Heart right ventricle (tissue), 16 donors: ENCODE results near the gene PKHD1. TPM values are rescaled to one million over a fixed set of nuclear protein-coding genes. Genes with fewer than 3 reads are reported as not detected.

ENCODE experiments used
- ATAC-seq, 8 donors: fragments of 200-7000 bp; cut with Tn5 transposase; one replicate each; pipeline ENCODE4 v1.9.1; 2020; ENCODE audit warnings: mild to moderate bottlenecking in 8 of 8, moderate library complexity in 8 of 8, moderate number of reproducible peaks in 1 of 8
- DNase-seq, 2 donors: peaks; one replicate each; pipeline ENCODE4 v3.0.0-alpha.2; 2020
- H3K27ac ChIP-seq, 10 donors: fragments of 200-600 bp; sonication (generic) in 2 of 10; one replicate each; pipeline versions ENCODE4 v1.5.0 to v1.8.0; 2020 to 2022; ENCODE audit warnings: mild to moderate bottlenecking in 3 of 10
- H3K27me3 ChIP-seq, 7 donors: fragments of 200-600 bp; one replicate each; pipeline ENCODE4 v1.8.0; 2021 to 2022; ENCODE audit warnings: mild to moderate bottlenecking in 2 of 7
- H3K36me3 ChIP-seq, 9 donors: fragments of 200-600 bp; sonication (generic) in 1 of 9; one replicate each; pipeline versions ENCODE4 v1.5.0 to v1.8.0; 2020 to 2022; ENCODE audit warnings: mild to moderate bottlenecking in 2 of 9
- H3K4me1 ChIP-seq, 9 donors: fragments of 200-600 bp; sonication (generic) in 1 of 9; one replicate each; pipeline versions ENCODE4 v1.5.0 to v1.8.0; 2020 to 2022; ENCODE audit warnings: mild to moderate bottlenecking in 4 of 9
- H3K4me3 ChIP-seq, 10 donors: fragments of 200-600 bp; sonication (generic) in 2 of 10; one replicate each; pipeline versions ENCODE4 v1.5.0 to v1.8.0; 2020 to 2022; ENCODE audit warnings: mild to moderate bottlenecking in 7 of 10, moderate library complexity in 2 of 10
- H3K9me3 ChIP-seq, 11 donors: fragments of 200-600 bp in 10 of 11; sonication (generic) in 2 of 11; one replicate each; pipeline versions ENCODE4 v1.5.0 to v1.8.0; 2013 to 2022; ENCODE audit warnings: mild to moderate bottlenecking in 2 of 11, control low read depth in 1 of 11, moderate library complexity in 1 of 11
- WGBS, 2 donors: extraction: QIAGEN DNeasy Blood & Tissue Kit; methylation state at CpG; one replicate each; pipeline ENCODE4 v1.1.7; 2013; ENCODE audit warnings: inconsistent platforms in 1 of 2; 5-methylcytosine and 5-hydroxymethylcytosine counted together
- intact Hi-C, 10 donors: fragments of 100-400 bp; cut with DNase I; formaldehyde crosslinking; loops; one replicate each; pipeline versions ENCODE4 v1.11.1 to v1.14.2; 2022
- polyA plus RNA-seq, 2 donors: library from polyadenylated mRNA; stranded (reverse); fragments of 200-250 nt; gene quantifications; one replicate each; pipeline ENCODE4 v1.2.3, GENCODE V29; 2013
- total RNA-seq, 10 donors: library from RNA; stranded (reverse); fragmentation: NEBNext Ultra II Directional in 3 of 10; extraction: Animal tissue kit (Norgen Biotek cat#: 25700) in 3 of 10; gene quantifications; one replicate each; pipeline versions ENCODE4 v1.2.1 to v1.2.4, GENCODE V29; 2021 to 2023
- TF ChIP-seq, protein P1 (sequence below), 9 donors: fragments of 200-600 bp; sonication (generic) in 2 of 9; IDR thresholded peaks; one replicate each; pipeline versions ENCODE4 v1.5.0 to v1.8.0; 2021 to 2022; ENCODE audit warnings: antibody characterized with exemption in 9 of 9, mild to moderate bottlenecking in 5 of 9, moderate library complexity in 1 of 9
- donor health status: Arrhythmogenic right ventricular cardiomyopathy.
- donor health status: ischemic (EF 13 %, LVEDD 7.1; RV severe dilation, severe dysfunction).
- donor health status: healthy with polysubstance abuse.
- donor health status: DM: no; HTN: yes; CAD: no.
- donor health status: DM: no; HTN: no; CAD: no.
- donor health status: ischemic (EF 25% LVEDD 6.9; RV normal size, moderate dysfunction).
- donor health status: ischemic (EF 25% LVEDD 5.7; RV mildly dilated, moderate dysfunction).
- donor health status: healthy.
- donor health status: DM: yes; HTN: yes; CAD: no.
- donor health status: Ischemic cardiomyopathy.
- donor health status: ischemic (EF 35%, LVEDD 5.7; RV mildly dilated, moderate dysfunction).
- donor health status: nonischemic (EF 11% LVEDD 7.7; RV severe dilation, severe dysfunction).
- donor health status: DM: yes; HTN: yes; CAD: no.
- donor health status: PGD.
- donor health status: ischemic (EF 29% LVEDD 5.4; RV normal size, mild dysfunction).
- donor health status: nonischemic (EF 23%, LVEDD 6.1; RV moderate dilation, normal function).

PKHD1 gene
- total and polyA plus RNA-seq, 12 donors = under 0.01 to 0.07 (median 0.02) TPM; not detected in 7

DNA sequence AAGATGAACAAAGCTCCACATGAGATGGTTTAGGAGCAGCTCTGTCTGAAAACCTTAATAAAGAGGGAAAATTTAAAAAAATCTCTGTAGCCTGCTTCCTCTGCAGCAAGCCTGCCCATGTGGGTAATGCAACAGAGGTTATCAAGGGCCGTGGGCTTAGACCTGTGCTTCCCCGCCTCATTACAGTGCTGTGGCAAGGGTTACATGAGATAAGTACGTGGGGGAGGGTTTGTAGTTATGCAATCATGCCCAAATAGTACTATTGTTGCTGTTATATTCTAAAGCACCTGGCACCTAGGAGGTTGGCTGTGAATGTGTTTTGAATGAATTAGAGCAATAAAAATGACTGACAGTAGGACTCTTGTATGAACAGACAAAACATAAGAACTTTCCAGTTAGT lies 68.3 kb downstream of the PKHD1 start:
- TF ChIP-seq, protein P1, sequence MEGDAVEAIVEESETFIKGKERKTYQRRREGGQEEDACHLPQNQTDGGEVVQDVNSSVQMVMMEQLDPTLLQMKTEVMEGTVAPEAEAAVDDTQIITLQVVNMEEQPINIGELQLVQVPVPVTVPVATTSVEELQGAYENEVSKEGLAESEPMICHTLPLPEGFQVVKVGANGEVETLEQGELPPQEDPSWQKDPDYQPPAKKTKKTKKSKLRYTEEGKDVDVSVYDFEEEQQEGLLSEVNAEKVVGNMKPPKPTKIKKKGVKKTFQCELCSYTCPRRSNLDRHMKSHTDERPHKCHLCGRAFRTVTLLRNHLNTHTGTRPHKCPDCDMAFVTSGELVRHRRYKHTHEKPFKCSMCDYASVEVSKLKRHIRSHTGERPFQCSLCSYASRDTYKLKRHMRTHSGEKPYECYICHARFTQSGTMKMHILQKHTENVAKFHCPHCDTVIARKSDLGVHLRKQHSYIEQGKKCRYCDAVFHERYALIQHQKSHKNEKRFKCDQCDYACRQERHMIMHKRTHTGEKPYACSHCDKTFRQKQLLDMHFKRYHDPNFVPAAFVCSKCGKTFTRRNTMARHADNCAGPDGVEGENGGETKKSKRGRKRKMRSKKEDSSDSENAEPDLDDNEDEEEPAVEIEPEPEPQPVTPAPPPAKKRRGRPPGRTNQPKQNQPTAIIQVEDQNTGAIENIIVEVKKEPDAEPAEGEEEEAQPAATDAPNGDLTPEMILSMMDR (IDR thresholded peaks at IDR 0.05) = no peak
- Histone ChIP-seq H3K9me3 (no peaks in the 10 kb centered on the region), H3K27ac (no peak overlapping the region), H3K36me3 (no peaks in the 10 kb centered on the region), H3K4me1 (no peaks in the 10 kb centered on the region), H3K4me3 (no peak overlapping the region), H3K27me3 (peaks cover 0 to 23% (median 5%) of the 10 kb centered on the region in 7 donors)
- 34 to 45% methylated on average over 3 of the region's 3 CpGs for WGBS, 2 donors
- intact Hi-C loops = loop anchor here in 1 of 10 donors (10.0 kb wide), 1 partner anchor 1204 kb away; the partner anchor contains the start of gene TFAP2B
- DNase-seq (no peak), ATAC-seq (no peak)

DNA sequence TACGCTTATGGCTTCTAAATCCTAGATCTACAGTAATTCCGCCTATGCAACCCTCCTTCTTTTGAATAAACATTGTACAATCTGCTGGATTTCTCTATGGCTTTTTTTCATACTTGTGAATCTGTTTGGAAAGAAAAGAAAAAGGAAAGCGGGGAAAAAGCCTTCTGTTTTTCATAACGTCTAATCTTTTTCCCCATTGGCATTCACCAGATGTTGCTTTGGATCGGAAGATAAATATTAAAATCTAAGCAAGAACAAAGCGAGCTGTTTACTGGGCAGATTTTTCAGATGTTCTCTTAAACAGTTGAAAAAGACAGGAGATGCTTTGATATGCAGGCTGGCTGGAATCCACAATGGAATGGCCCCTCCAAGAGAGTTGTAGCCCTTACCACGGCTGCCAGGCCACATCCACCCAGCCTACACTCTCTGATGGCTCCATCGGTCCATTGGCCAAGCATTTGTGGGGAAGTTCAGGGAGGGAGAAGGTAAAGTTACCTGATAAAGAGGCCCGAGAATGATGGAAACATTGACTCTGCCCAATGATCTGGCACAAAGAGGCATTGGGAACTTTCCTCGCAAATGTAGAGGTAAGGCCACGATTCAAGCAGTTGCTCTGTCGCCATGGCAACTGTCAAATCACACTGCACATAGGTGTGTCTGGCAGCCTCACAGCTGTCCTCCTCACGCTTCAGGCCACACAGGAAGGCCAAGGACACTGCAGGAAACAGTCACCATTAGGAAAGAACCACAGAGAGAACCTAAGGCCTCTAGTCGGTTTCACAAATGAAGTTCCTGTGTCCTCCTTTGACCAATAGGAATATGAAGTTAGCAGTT lies 70.3 kb downstream of the PKHD1 start:
- H3K36me3 ChIP-seq = no peaks in the 10 kb centered on the region
- no peaks in the 10 kb centered on the region for H3K9me3 ChIP-seq
- TF ChIP-seq, protein P1 (IDR thresholded peaks at IDR 0.05) = no peak
- H3K4me1 ChIP-seq = no peaks in the 10 kb centered on the region
- no peak overlapping the region for H3K27ac ChIP-seq
- ATAC-seq = no peak
- H3K4me3 ChIP-seq = no peak overlapping the region
- H3K27me3 ChIP-seq = peaks cover 0 to 24% (median 5%) of the 10 kb centered on the region in 7 donors
- intact Hi-C loops = loop anchor here in 1 of 10 donors (10.0 kb wide), 1 partner anchor 1202 kb away; the partner anchor contains the start of gene TFAP2B
- 65 to 67% methylated on average over 14 of the region's 14 CpGs for WGBS, 2 donors
- DNase-seq = no peak

DNA sequence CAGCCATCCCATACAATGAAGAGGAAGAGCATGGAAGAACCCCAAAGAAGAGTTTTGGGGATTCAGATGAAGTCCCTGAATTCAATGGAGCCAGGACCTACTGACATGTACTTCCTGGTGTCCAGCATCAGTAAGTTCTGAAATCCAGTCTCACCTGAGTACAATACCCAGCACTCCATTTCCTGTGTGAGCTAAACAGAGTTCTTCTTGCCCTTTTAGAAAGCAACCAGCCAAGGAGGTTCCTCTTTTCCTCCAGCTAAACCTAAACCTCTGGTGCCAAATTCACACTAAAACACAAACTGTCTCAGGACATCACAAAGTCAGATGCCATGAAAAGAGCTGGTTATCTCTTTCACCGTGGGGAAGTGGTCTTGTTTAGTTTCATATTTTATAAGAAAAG lies 71.5 kb downstream of the PKHD1 start:
- no peaks in the 10 kb centered on the region for H3K9me3 ChIP-seq
- no peak overlapping the region for H3K27ac ChIP-seq
- intact Hi-C loops = loop anchor here in 1 of 10 donors (10.0 kb wide), 1 partner anchor 1201 kb away; the partner anchor contains the start of gene TFAP2B
- no peaks in the 10 kb centered on the region for H3K36me3 ChIP-seq
- 59 to 64% methylated on average over 1 of the region's 1 CpG for WGBS, 2 donors
- TF ChIP-seq, protein P1 (IDR thresholded peaks at IDR 0.05) = no peak
- H3K4me3 ChIP-seq = no peak overlapping the region
- H3K27me3 ChIP-seq = peaks cover 0 to 15% (median 5%) of the 10 kb centered on the region in 7 donors
- ATAC-seq (no peak), DNase-seq (no peak)
- no peaks in the 10 kb centered on the region for H3K4me1 ChIP-seq

DNA sequence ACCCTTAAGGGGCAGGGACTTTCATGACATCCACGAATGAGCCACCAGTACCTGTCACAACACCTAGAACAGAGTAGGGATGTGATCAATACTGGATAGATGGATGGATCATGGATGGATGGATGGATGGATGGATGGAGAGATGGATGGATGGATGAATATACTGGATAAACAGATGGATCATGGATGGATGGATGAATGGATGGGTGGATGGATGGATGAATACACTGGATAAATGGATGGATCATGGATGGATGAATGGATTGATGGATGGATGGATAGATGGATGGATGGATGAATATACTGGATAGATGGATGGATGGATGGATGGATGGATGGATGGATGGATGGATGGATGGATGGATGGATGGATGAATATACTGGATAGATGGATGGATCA lies 73.0 kb downstream of the PKHD1 start:
- Histone ChIP-seq H3K27me3 (peaks cover 0 to 17% (median 3%) of the 10 kb centered on the region in 7 donors), H3K9me3 (no peaks in the 10 kb centered on the region), H3K27ac (no peak overlapping the region), H3K36me3 (no peaks in the 10 kb centered on the region), H3K4me3 (no peak overlapping the region), H3K4me1 (no peaks in the 10 kb centered on the region)
- TF ChIP-seq, protein P1 (IDR thresholded peaks at IDR 0.05) = no peak
- intact Hi-C loops = loop anchor here in 1 of 10 donors (10.0 kb wide), 1 partner anchor 1200 kb away; the partner anchor contains the start of gene TFAP2B
- DNase-seq = no peak
- 65 to 68% methylated on average over 1 of the region's 1 CpG for WGBS, 2 donors
- no peak for ATAC-seq
